Activated T-helper 1 cell treated with anti-CD3 and anti-CD28 coated beads, Interleukin-2, amount 50 U/mL, for 16 hours (primary cell): Measurements from ENCODE around the gene PAK5.
"Not testable (repeated sequence)": the region's sequence is repeated elsewhere in the genome, so short reads cannot be mapped to it uniquely, and the experiment has no call there.

Experiments used
- DNase-seq, 2 donors: peaks; one replicate each; pipeline ENCODE4 v3.0.0-alpha.2; 2020; ENCODE audit warnings: low read depth in 1 of 2, low spot score in 1 of 2

The PAK5 gene

DNA sequence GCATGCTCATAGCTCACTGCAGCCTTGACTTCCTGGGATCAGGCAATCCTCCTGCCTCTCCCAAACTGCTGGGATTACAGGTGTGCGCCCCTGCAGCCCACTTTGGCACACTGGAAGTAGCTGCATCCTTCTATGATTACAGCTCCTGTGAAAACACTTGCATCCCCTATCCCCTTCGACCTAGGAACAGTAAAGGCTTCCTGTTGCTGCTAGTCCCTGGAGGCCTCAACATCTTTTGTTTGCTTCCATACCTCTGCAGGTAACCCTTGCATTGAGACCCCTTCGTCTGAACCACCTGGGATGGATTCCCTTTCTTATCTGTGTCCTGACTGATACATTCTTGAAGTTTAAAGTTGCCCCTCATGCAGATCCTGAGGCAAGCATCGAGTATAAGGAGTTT is 152.4 kb downstream of the PAK5 start:
- no peak for DNase-seq

- no peak for DNase-seq
These were observed 152.9 kb downstream of the PAK5 start for GRCh38 chr20:9686001-9686400.

DNA sequence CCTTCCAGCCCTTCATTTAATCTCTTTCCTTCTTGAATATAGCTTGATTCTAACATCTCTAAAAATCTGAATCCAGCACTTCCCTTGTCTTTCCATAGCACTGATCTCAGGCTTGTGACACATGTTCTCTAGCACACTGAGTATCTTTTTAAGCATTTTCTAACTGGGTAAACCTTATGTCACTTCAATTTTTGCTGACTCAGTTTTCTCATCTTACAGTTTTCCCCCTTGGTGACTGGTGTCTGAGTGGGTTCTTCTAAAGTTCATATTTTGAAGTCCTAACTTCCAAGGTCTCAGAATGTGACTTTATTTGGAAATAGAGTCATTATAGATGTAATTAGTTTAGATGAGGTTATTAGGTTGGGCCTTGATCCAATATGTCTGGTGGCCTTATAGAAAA is 153.9 kb downstream of the PAK5 start:
- no peak for DNase-seq

DNA sequence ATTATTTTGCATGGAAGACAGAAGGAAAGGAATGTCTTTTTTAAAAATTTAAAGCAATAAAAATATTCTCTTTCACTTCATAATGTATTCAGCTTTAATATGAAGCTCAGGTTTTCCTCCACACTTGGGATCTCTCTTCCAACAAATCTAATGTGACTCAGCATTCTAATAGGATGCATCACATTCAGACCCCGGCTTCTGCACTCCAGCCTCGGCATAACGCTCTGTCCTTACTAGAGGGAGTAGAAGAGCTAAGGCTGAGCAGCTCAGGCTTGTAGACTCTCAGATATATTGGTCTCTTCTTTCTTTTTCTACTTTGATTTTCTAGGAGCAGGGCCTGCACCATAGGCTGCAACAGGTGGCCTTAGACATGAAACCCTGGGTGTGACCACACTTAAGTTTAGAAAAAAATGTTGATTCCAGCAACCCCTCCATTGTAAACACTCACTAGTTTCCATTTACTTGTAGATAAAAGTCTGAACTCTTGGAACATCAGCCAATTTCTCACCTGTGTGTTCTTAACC is 161.7 kb downstream of the PAK5 start:
- DNase-seq, result no peak

DNA sequence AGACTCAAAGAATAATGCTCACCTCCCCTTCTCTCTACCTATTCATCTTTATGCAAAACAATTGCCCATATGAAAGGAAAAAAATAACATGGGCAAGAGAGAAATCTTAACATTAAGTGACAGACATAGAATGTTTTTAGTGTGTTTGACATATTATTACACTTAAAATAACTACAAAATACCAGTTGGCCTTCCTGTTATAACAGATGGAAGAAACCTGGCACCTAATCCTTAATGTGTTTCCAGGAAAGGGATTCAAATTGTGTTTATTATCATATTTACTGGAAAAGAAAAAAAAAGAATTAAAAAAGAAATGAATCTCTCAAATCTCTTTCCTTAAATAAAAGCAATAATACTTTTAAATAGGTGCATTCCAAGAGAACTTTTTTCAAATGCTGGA is 165.9 kb downstream of the PAK5 start:
- no peak for DNase-seq

GRCh38 chr20:9672027-9672426 is 166.8 kb downstream of the PAK5 start:
- no peak for DNase-seq

DNA sequence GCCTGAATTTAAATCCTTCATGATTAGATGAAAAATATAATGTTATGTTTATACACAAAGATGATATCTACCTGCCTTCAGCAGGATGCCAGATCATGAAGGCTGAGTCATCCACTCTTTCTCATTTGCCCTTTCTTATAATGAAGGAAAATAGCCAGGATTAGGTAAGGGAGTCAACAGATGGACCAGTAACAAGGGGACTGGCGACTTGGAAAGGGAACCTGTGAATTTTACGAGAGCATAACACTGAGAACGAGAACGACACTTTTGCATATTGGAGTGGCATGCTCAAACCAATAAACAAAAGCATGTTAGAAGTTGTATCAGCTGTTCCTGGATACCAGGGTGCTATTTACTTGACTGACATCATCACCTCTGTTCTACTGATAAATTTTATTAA is 170.5 kb downstream of the PAK5 start:
- no peak for DNase-seq

DNA sequence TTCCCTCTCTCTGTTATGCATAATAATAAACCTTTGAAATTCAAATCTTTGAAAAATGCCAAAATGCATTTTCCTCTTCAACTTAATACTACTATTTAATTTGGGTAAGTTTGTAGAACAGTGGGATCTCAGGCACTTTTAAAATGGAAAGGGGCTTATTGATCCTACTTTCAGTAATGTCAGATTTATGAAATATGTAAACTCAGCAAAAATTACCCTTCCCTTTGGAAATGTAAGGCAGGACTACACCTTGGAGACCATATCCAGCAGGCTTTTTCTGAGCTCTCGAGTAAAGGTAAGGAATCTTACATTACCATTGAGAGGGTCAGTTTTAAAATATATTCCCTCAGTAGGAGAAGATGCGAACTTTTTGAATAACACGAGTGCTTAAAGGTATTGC is 175.5 kb downstream of the PAK5 start:
- DNase-seq, result no peak

DNA sequence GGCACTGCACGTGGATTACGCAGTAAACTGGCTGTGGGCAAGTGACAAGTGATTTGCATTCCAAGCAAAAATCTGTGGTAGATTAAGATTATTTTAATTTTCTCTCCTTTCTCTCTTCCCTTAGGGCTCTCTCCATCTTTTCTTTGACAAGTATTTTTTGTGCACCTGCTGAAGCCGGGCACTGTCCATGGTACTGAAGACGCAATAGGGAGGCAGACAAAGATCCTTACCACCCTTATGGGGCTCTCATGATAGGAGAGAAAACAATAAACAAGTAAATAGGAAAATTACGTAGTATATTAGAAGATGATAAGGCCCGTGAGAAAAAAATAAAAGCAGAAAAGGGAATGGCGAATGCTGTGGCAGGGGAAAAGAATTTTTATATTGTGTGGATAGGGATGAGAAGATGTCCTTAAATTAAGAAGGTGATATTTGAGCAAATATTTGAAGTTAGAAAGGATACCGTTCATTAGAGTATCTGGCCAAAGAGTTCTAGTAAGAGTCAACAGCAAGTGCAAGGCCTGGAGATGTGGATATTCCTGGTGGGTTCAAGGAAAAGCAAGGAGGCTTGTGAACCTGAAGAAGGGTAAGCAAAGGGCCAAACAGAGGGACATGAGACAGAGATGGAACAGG is 178.5 kb downstream of the PAK5 start:
- DNase-seq, result no peak

- no peak for DNase-seq
These were observed 191.1 kb downstream of the PAK5 start for GRCh38 chr20:9647741-9648140.

GRCh38 chr20:9646375-9646774 is 192.5 kb downstream of the PAK5 start:
- DNase-seq, result no peak

DNA sequence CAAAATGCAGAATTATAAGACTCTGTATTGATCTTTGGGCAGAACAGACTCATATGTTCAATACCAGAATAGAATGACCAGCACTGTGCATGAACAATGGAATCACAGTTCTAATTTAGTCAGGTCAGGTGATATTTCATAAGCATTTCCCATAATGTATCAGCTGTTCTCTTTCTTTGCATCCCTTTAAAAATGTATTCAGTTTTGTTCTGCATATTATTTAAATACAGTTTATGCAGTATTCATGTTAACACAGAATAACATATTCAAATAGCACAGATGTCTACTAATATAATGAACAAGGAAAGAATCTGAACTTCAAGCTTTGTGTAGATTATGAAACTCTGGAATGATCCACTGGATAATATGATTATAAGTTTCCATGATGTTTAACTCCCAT is 196.0 kb downstream of the PAK5 start:
- DNase-seq, result no peak

DNA sequence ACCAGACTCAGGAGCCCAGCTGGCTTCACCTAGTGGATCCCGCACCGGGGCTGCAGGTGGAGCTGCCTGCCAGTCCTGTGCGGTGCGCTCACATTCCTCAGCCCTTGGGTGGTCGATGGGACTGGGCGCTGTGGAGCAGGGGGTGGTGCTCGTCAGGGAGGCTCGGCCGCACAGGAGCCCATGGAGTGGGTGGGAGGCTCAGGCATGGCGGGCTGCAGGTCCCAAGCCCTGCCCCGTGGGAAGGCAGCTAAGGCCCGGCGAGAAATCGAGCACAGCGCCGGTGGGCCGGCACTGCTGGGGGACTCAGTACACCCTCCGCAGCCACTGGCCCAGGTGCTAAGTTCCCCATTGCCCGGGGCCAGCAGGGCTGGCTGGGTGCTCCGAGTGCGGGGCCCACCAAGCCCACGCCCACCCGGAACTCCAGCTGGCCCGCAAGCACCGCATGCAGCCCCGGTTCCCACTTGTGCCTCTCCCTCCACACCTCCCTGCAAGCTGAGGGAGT is 197.3 kb downstream of the PAK5 start:
- not testable (repeated sequence) for DNase-seq

DNA sequence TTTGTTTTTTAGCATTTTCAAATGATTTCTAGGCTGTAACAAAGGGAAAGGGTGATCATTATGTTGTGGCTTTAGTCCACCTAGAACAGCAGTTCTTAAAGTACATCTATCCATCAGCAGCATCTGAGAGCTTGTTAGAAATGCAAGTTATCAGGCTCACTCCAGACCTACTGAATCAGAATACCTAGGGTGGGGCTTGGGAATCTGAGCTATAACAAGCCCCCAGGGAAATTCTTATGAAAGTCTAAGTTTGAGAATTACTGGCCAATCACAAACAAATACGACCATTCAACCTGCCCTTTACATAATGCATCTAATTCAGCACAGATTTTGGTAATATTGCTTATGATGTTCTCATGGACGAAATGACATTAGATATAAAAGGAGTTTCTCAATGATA is 201.0 kb downstream of the PAK5 start:
- no peak for DNase-seq

DNA sequence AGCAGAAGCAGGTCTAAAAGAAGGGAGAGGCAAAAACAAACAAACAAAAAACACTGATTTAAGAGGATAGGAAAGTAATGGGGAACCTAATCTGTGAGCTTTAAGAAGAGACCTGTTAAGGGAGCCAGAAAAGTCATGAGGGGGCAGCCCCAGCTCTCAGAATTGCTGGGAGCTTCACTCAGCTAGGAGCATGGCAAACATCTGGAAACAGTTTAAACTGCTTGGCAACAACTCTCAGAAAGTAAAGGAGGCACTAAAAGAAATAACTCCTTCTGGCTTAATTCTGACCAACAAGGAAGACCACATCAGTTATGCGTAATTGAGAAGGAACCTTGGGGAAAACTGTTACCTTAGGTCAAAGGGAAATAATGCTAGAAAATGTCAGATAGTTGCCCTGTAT is 203.1 kb downstream of the PAK5 start:
- DNase-seq, result no peak

DNA sequence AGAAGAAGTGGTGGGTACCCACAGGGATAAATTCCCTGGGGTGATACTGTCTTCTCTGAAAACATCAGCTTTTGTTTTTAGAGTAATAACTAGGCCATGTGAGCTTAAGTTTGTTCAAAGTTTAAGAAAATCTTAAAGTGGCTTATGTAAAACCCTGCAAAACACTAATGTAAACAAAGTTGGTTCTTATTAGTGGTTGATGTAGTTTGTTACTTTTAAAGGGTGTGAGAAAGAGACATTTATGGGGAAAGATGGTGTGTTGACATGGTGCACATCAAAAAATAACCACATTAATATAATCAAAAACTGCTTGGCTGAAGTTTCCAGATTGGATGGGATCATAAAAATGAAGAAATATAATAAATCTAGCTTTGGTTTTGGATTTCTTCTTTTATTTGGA is 204.5 kb downstream of the PAK5 start:
- DNase-seq, result no peak

DNA sequence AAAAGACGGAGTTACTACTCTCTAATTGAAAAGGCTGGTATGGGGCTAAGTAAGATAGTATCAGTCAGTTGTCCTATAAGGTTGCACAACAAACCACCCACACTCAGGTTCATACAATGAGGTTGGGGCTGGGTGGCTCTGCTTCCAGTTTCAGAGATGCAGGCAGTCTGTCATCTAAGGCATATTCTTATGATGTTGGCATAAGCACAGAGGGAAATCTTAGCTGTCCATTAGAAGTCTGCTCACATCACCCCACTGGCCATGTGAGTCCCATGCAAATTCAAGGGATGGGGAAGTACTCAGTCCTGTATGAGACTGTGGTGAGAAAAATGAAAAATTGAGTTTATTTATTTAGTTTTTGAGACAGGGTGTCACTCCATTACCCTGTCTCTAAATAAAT is 205.9 kb downstream of the PAK5 start:
- DNase-seq, result no peak

DNA sequence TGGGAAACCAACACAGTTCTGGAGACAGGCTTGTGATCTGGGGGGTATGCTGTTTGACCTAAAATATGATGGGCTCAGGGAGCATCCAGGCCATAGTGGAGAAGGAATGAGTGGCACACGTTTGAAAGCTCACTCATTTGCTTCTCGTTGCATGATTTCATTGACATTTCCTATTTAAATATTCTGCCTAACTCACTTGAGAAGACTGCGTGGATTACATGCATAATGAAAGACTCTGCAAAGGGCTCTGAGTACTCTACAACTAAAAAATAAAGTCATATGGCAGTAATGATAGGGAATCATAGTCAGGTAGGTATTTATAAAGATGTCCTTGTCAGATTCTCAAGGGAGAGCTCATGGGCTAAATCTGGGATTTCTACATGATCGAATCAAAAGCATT is 206.6 kb downstream of the PAK5 start:
- DNase-seq, result no peak

- DNase-seq, result no peak
These were observed 208.3 kb downstream of the PAK5 start for GRCh38 chr20:9630554-9630953.

DNA sequence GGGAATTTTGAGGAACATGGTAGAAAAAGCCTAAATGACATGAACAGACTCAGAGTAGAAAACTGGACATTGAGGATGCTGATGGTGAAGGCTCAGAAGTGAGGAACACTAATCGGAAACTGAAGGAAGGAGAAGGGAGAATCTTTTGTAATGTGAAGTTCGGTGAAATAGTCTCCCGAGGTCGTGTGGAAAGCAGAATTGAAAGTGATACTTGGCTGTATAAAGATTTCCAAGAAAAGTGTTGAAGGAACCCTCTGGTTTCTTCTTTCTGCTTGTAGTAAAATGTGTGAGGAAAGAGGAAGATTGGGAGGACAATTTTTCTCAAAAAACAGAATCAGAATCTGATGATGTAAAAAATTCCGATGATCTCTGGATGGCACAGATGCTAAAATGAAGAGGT is 209.0 kb downstream of the PAK5 start:
- DNase-seq, result no peak

- DNase-seq, result no peak
These were observed 210.3 kb downstream of the PAK5 start for GRCh38 chr20:9628589-9628988.

- no peak for DNase-seq
These were observed 210.7 kb downstream of the PAK5 start for GRCh38 chr20:9628141-9628540.

DNA sequence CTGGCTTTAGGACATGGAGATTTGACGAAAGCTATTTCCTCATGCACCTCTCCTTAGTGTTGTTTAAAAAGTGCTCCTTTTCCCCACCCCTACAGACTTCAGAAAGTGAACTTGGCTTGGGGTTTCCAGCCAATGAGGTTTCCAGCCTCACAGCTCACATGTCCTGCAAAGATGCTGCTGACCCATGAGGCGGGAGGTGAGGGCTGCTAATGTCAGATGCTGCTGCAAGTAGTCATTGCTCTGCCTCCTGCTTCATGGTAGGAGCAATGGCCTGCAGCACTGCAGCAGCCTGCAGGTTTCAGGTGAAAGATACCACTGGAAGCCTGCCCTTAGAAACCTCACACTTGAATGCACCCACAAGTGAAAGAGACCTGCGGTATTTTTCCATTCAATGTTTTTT is 211.7 kb downstream of the PAK5 start:
- no peak for DNase-seq
